GM21526 (cell line): ENCODE data around the gene HTT.

ENCODE experiments used
- ATAC-seq: cut with Tn5 transposase; IDR thresholded peaks from one replicate; pipeline ENCODE4 v1.9.1; 2021; ENCODE audit warnings: moderate library complexity; ENCODE audit not compliant: unreplicated experiment, low FRiP score

The HTT gene

DNA sequence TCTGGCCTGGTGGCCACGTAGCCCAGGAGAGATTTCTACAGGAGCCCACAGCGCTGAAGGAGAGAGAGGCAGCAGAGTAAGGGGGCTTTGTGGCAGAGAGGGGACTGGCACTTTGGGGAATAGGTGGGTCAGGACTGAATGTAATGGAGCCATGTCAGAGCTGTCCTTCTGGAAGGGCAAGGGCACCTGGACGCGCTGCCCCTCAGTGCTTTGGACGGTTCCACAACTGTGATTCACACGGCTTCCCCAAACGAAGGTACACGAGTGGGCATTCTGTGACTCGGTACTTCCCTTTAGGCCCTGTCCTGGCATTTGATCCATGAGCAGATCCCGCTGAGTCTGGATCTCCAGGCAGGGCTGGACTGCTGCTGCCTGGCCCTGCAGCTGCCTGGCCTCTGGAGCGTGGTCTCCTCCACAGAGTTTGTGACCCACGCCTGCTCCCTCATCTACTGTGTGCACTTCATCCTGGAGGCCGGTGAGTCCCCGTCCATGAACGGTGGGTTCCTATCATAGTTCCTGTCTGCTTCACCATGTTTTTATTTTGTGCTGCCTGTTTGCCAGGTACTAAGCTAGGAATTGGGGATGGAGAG lies 139.3 kb downstream of the HTT start:
- ATAC-seq, result no peak

DNA sequence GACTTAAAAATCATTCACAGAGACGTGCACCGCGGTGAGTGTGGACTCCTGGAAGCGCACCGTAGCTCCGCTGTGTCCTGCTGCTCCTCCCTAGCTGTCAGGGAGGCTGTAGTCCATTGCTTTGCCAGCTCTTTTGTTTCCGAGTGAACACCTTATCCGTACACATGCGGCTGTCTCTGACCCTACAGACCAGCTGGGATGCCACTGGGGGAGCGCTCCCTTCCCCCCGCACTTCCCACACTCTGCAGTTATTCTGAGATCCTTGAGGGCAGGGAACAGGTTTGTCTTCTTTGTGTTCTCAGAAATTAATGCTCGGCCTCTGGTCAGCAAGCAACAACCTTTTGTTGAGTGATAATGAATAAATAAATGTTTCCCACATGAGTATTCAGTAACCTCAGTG lies 140.8 kb downstream of the HTT start:
- ATAC-seq, result no peak

DNA sequence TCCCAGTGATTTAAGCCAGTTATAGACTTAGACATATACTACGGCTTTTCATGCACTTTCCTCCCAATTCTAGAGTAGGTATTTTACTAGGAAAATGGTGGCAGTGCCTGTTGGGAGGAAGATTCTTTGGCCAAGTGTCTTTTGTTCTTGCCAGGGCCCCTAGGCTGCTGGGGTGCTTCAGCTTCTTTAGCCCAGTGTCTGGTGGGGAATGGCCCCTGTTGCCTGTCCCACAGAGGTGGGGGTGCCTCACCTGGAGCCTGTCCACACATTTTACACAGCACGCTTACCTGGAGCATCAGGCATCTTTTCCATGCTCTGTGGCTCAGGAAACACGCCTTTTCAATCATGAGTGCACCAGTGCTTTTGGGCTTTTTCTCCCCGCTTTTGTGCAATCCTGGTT lies 141.3 kb downstream of the HTT start:
- no peak for ATAC-seq

GRCh38 chr4:3217266-3217665 lies 142.8 kb downstream of the HTT start:
- no peak for ATAC-seq

- no peak for ATAC-seq
Observed at GRCh38 chr4:3217771-3218170, 143.3 kb downstream of the HTT start.

GRCh38 chr4:3218824-3219760 lies 144.6 kb downstream of the HTT start:
- no peak for ATAC-seq

DNA sequence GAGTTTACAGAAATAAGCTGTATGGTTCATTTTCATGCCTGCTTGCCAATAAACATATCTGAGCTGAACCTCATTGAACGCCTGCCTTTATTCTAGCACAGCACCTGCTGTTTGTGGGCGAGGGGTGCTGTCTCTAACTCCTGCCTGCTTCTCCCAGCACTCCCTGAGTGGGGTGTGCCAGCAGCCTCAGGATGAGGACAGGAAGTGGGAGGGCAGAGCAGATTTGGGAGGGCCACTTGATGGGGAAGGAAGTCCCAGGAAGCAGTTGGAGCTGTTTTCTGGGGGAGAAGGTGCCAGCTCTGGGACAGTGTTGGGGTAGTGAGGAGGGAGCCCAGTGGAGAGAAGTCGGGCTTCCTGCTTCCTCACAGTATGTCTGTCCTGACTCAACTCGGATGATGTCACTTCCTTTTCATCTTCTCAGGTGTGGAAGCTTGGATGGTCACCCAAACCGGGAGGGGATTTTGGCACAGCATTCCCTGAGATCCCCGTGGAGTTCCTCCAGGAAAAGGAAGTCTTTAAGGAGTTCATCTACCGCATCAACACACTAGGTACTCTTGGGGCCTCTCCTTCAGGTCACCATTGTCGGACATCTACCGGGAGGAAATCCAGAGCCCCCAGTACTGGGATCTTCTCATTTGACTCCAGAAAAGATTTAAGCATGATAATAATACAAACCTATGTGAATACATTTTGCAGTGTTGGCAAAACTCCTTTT lies 145.4 kb downstream of the HTT start:
- no peak for ATAC-seq

DNA sequence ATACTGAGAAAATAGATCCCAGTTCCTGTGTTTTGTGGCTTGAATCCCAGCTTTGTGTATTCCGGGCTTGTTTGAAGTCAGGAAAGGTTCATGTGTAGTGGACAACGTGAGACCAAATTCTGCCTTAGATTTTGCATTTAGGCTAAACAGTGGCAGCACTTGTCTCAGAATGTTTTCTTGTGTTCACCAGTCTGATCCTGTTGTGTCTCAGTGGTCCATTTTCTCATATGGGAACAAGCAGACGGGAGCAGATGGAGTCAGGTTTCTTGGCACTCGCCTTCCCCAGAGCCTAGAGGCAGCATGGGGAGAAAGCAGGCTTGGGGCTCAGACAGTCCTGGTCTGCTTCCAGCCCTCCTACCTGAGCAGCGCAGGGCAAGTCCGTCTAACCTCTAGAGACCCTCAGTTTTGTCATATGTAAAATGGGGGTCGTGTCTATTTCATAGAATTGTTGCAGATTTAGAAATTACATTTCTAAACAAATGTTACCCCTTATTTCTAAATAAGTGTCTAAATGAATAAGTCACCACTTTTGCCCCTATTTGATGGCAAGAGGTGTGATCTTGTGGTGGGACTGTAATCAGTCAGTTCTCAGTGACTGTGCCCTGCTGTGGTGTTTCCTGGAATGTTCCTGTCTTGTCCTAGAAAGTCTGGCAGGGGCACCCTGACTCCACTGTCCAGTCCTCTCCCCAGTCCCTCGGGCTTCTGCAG lies 146.1 kb downstream of the HTT start:
- ATAC-seq, result no peak

DNA sequence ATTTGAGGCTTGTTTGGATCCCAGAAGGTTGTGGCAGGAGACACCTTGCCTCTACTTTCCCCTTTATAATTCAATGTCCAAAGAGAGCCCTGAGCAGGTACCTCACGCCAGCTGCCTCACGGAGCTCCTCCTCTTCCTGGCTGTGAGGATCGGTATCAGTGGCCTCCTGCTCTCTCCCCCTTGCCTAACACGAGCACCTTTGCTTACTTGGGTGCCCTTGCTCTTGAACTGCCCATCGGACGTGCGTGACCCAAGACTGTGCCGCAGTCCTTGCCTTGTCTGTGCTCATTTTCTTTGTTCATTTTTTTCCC lies 146.7 kb downstream of the HTT start:
- no peak for ATAC-seq

DNA sequence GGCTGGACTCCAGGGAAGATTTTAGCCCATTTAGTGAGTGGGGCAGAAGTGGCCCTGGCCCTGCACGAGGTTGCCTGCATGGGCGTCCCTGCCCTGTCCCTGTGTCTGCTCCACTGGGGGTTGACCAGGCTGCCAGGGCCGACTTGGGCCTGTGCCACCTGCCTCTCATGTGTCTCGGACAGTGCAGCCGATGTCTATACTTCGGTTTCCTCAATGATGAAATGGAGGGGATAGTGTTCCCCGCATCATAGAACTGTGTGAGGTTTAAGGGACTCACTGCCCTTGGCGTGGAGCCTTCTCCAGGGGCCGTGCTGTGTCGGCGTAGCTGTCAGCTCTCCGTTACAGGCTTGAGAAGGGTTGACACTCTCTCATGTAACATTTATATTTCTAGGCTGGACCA lies 147.5 kb downstream of the HTT start:
- no peak for ATAC-seq

DNA sequence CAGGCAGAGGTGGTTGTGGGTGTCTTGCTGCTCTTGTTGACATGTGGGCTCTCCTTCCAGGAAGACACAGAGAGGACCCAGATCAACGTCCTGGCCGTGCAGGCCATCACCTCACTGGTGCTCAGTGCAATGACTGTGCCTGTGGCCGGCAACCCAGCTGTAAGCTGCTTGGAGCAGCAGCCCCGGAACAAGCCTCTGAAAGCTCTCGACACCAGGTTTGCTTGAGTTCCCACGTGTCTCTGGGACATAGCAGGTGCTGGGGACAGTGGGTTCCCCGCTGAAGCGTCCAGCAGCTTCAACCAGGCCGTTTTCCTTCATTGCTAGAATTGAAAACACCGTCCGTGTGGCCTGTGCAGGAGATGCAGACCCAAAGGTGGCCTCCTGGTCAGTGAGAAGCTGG lies 148.9 kb downstream of the HTT start:
- ATAC-seq, result no peak

GRCh38 chr4:3223956-3224748 lies 149.7 kb downstream of the HTT start:
- ATAC-seq, result no peak

GRCh38 chr4:3225071-3225850 lies 150.8 kb downstream of the HTT start:
- ATAC-seq, result no peak

- no peak for ATAC-seq
Observed at GRCh38 chr4:3225936-3226335, 151.5 kb downstream of the HTT start.

DNA sequence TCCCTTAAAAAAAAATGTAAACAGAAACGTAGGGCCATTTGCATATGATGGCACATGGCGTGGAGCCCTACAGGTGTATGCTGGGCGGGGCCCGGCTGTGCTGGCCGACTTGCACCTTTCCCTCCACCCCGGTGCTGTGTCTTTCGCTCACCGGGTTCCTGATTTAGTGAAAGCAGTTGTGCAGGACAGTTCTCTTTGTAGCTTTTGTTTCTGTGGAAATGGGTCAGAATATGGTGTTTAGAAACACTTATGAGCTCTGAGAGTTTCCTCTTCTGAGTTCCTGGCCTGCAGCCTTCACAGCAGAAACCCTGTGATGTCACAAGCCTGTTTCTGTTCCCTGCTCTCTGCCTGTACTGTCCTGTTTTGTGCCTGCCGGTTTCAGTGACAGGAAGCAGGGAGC lies 152.0 kb downstream of the HTT start:
- ATAC-seq, result no peak

DNA sequence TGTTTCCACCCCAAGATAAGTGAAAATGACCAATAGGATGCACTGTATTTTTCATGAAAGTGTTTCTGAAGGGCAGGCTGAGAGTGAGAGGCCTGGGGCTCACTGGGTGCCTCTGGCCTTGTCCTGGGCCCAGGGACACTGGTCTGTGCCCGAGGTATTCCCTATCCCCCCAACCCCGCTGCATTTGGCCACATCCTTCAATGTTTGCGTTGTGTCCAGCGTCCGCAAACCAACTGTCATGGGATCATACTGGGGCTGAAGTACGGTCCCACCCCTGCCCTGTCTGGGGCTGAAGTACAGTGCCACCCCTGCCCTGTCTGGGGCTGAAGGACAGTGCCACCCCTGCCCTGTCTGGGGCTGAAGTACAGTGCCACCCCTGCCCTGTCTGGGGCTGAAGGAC lies 152.5 kb downstream of the HTT start:
- no peak for ATAC-seq

- no peak for ATAC-seq
Observed at GRCh38 chr4:3227878-3228675, 153.6 kb downstream of the HTT start.

DNA sequence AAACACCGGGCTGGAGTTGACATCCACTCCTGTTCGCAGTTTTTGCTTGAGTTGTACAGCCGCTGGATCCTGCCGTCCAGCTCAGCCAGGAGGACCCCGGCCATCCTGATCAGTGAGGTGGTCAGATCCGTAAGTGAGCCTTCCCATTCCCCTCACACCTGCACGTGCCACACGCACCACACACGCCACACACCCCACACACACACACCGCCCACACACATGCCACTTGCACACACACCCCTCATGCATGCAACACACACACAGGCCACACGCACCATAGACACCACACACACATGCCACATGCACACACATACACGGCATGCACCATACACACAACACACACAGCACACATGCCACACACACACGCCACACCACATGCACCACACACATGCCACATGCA lies 154.4 kb downstream of the HTT start:
- no peak for ATAC-seq

DNA sequence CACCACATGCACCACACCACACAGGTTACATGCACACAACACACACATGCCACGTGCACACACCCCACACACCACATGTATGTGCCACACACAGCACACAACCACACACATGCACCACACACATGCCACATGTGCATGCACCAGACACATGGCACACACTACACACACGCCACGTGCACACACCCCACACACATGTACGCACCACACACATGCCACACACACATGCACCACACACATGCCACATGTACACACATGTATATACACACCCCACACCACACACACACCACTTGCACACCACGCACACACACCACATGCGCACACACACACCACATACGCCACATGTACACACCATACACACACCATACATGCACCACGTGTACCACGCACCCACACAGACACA lies 154.8 kb downstream of the HTT start:
- no peak for ATAC-seq
